GM12865 (cell line): ENCODE measurements around the gene GM2A.
"Not testable (repeated sequence)": the region's sequence is repeated elsewhere in the genome, so short reads cannot be mapped to it uniquely, and the experiment has no call there.

Source experiments
- DNase-seq: peaks from one replicate; pipeline ENCODE4 v3.0.0; 2010; ENCODE audit warnings: low read depth
- H3K4me3 ChIP-seq: 2 replicates; pipeline ENCODE4 v1.5.1; 2011; ENCODE audit warnings: mild to moderate bottlenecking, low read depth, low read length, control low read depth
- CTCF ChIP-seq: IDR thresholded peaks from 2 replicates; pipeline ENCODE4 v1.5.1; 2011; ENCODE audit warnings: low read length, control low read depth, low read depth, inconsistent platforms; ENCODE audit not compliant: insufficient read depth; ENCODE audit errors: missing control alignments

Gene GM2A

GRCh38 chr5:151251001-151251551 lies 1.9 kb upstream of the GM2A start:
- no peak overlapping the region for H3K4me3 ChIP-seq
- no peak for TF ChIP-seq CTCF

GRCh38 chr5:151251621-151252020 lies 1.4 kb upstream of the GM2A start:
- no peak for TF ChIP-seq CTCF
- no peak overlapping the region for H3K4me3 ChIP-seq
- DNase-seq, result no peak

More at GRCh38 chr5:151251001-151251551, 1.9 kb upstream of the GM2A start:
- no peak for DNase-seq

GRCh38 chr5:151253605-151253950 lies 593 bp downstream of the GM2A start:
- DNase-seq, result no peak
- H3K4me3 ChIP-seq, result peak overlapping the region; percentile 76
- no peak for TF ChIP-seq CTCF

GRCh38 chr5:151254556-151254955 lies 1.6 kb downstream of the GM2A start:
- no peak for DNase-seq
- TF ChIP-seq CTCF, result no peak
- peak overlapping the region; percentile 76 for H3K4me3 ChIP-seq

- DNase-seq, result not testable (repeated sequence)
- H3K4me3 ChIP-seq, result peak overlapping the region; percentile 76
Observed at GRCh38 chr5:151254990-151255389, 2.0 kb downstream of the GM2A start.

- TF ChIP-seq CTCF, result no peak
- H3K4me3 ChIP-seq, result peak overlapping the region; percentile 76
- DNase-seq, result peak; percentile 85
Observed at GRCh38 chr5:151255621-151256286, 2.8 kb downstream of the GM2A start.

GRCh38 chr5:151257731-151258181 lies 4.8 kb downstream of the GM2A start:
- peak; percentile 81 for DNase-seq
- TF ChIP-seq CTCF, result no peak
- peak overlapping the region; percentile 29 for H3K4me3 ChIP-seq
